Mesenchymal stem cell (in vitro differentiated cells and primary cell): ENCODE measurements around the gene WNT11.

ENCODE experiments used
- DNase-seq: peaks from one replicate; pipeline ENCODE4 v3.0.0-alpha.2; 2013
- H2AFZ ChIP-seq: one replicate; pipeline ENCODE4 v1.6.1; 2013; ENCODE audit warnings: low read depth, mild to moderate bottlenecking, control low read depth, inconsistent platforms, low read length, moderate library complexity
- H2AK5ac ChIP-seq: 2 replicates; pipeline ENCODE4 v1.6.1; 2013; ENCODE audit warnings: low read length, moderate library complexity, mild to moderate bottlenecking, inconsistent platforms; ENCODE audit not compliant: severe bottlenecking
- H2BK120ac ChIP-seq: one replicate; pipeline ENCODE4 v1.6.1; 2013; ENCODE audit warnings: low read depth, mild to moderate bottlenecking, inconsistent platforms, low read length, moderate library complexity
- H2BK12ac ChIP-seq, 2 experiments: one replicate each; pipeline ENCODE4 v1.6.1; 2013; ENCODE audit warnings: inconsistent platforms in 2 of 2, low read length in 2 of 2, mild to moderate bottlenecking in 2 of 2, moderate library complexity in 2 of 2, control low read depth in 1 of 2
- H2BK15ac ChIP-seq: one replicate; pipeline ENCODE4 v1.6.1; 2013; ENCODE audit warnings: mild to moderate bottlenecking, low read depth, inconsistent platforms; ENCODE audit not compliant: poor library complexity, severe bottlenecking
- H2BK5ac ChIP-seq: 2 replicates; pipeline ENCODE4 v1.6.1; 2013; ENCODE audit warnings: low read depth, mild to moderate bottlenecking, low read length, control low read depth, inconsistent platforms; ENCODE audit not compliant: poor library complexity, severe bottlenecking
- H3K14ac ChIP-seq, 2 experiments: one replicate each; pipeline ENCODE4 v1.6.1; 2013; ENCODE audit warnings: inconsistent platforms in 2 of 2, low read length in 2 of 2, control low read depth in 1 of 2, mild to moderate bottlenecking in 1 of 2, moderate library complexity in 1 of 2
- H3K18ac ChIP-seq, 2 experiments: one replicate each; pipeline ENCODE4 v1.6.1; 2013; ENCODE audit warnings: inconsistent platforms in 2 of 2, low read length in 2 of 2, control low read depth in 1 of 2, low read depth in 1 of 2, mild to moderate bottlenecking in 1 of 2
- H3K23ac ChIP-seq, 2 experiments: one replicate each; pipeline ENCODE4 v1.6.1; 2013; ENCODE audit warnings: inconsistent platforms in 2 of 2, low read length in 2 of 2, mild to moderate bottlenecking in 2 of 2, moderate library complexity in 2 of 2, control low read depth in 1 of 2
- H3K27ac ChIP-seq: 2 replicates; pipeline ENCODE4 v1.5.1; 2013; ENCODE audit warnings: mild to moderate bottlenecking, moderate library complexity, low read length, control low read depth, inconsistent platforms; ENCODE audit not compliant: poor library complexity, severe bottlenecking
- H3K27me3 ChIP-seq, 2 experiments: 2 replicates each; pipeline versions ENCODE4 v1.6.1 to v1.7.0; 2013; ENCODE audit warnings: low read length in 2 of 2, mild to moderate bottlenecking in 2 of 2, moderate library complexity in 2 of 2, control low read depth in 1 of 2, inconsistent platforms in 1 of 2; ENCODE audit not compliant: control insufficient read depth in 1 of 2, insufficient read depth in 1 of 2
- H3K36me3 ChIP-seq, 2 experiments: 2 replicates each; pipeline versions ENCODE4 v1.6.1 to v1.7.0; 2013; ENCODE audit warnings: low read length in 2 of 2, control low read depth in 1 of 2, inconsistent platforms in 1 of 2, low read depth in 1 of 2, mild to moderate bottlenecking in 1 of 2; ENCODE audit not compliant: insufficient read depth in 2 of 2, control insufficient read depth in 1 of 2
- H3K4ac ChIP-seq, 2 experiments: one replicate each; pipeline ENCODE4 v1.6.1; 2013; ENCODE audit warnings: inconsistent platforms in 2 of 2, low read length in 2 of 2, mild to moderate bottlenecking in 2 of 2, moderate library complexity in 2 of 2, control low read depth in 1 of 2, low read depth in 1 of 2
- H3K4me1 ChIP-seq: 2 replicates; pipeline ENCODE4 v1.6.1; 2013; ENCODE audit warnings: low read depth, low read length, control low read depth; ENCODE audit not compliant: control insufficient read depth, insufficient read depth
- H3K4me2 ChIP-seq: 2 replicates; pipeline ENCODE4 v1.6.1; 2013; ENCODE audit warnings: low read length, mild to moderate bottlenecking, inconsistent platforms; ENCODE audit not compliant: poor library complexity, severe bottlenecking
- H3K4me3 ChIP-seq, 2 experiments: 2 replicates each; pipeline versions ENCODE4 v1.5.1 to v1.7.0; 2013; ENCODE audit warnings: low read length in 2 of 2, mild to moderate bottlenecking in 2 of 2, control low read depth in 1 of 2, low read depth in 1 of 2; ENCODE audit not compliant: insufficient read depth in 1 of 2
- H3K79me1 ChIP-seq: replicated peaks from 2 replicates; pipeline ENCODE4 v1.6.1; 2013; ENCODE audit warnings: mild to moderate bottlenecking, control low read depth, low read length, inconsistent platforms; ENCODE audit not compliant: poor library complexity, severe bottlenecking
- H3K9ac ChIP-seq: 2 replicates; pipeline ENCODE4 v1.7.0; 2013; ENCODE audit warnings: mild to moderate bottlenecking, low read length, moderate library complexity
- H3K9me3 ChIP-seq: 2 replicates; pipeline ENCODE4 v1.7.0; 2013; ENCODE audit warnings: mild to moderate bottlenecking, low read length; ENCODE audit not compliant: control insufficient read depth
- H4K8ac ChIP-seq: one replicate; pipeline ENCODE4 v1.6.1; 2013; ENCODE audit warnings: inconsistent platforms, mild to moderate bottlenecking, low read length, moderate library complexity
- H4K91ac ChIP-seq: one replicate; pipeline ENCODE4 v1.6.1; 2013; ENCODE audit warnings: mild to moderate bottlenecking, low read length, inconsistent platforms
- WGBS: methylation state at CpG from one replicate; pipeline ENCODE4 v1.1.7; 2013; ENCODE audit warnings: mixed read lengths; 5-methylcytosine and 5-hydroxymethylcytosine counted together

The WNT11 gene

DNA sequence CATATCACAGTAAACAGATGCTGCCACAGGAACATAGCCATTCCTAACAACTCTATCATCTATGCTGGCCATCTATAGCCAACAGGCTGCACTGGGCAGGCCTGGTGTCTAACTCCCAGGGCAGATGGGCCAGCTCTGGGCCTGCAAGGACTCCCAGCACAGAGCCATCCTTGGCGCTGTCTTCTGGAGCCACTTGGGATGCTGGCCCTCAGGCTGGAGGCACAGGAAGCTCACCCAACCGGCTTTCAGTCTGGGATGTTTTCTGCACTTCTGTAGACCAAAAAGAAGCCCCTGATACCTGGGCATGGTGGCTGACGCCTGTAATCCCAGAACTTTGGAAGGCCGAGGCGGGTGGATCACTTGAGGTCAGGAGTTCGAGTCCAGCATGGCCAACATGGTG lies 40.8 kb upstream of the WNT11 start:
- Histone ChIP-seq H3K79me1 (no peaks in the 10 kb centered on the region), H3K9me3 (peaks cover 9% of the 10 kb centered on the region), H3K27me3 (peaks cover 56 to 82% of the 10 kb centered on the region in 2 experiments), H3K4me3 (no peak overlapping the region), H4K8ac (no peak overlapping the region), H3K36me3 (no peaks in the 10 kb centered on the region), H3K27ac (no peak overlapping the region), H2BK5ac (no peak overlapping the region), H3K4ac (no peak overlapping the region), H4K91ac (no peak overlapping the region), H3K9ac (no peak overlapping the region), H3K14ac (no peak overlapping the region), H2BK120ac (no peak overlapping the region), H3K23ac (no peak overlapping the region), H3K4me2 (no peak overlapping the region), H2BK15ac (no peak overlapping the region), H2AFZ (no peak overlapping the region), H3K4me1 (no peaks in the 10 kb centered on the region), H3K18ac (no peak overlapping the region), H2AK5ac (no peak overlapping the region), H2BK12ac (no peak overlapping the region)
- no peak for DNase-seq
- WGBS, result 98% methylated on average over 5 of the region's 6 CpGs

DNA sequence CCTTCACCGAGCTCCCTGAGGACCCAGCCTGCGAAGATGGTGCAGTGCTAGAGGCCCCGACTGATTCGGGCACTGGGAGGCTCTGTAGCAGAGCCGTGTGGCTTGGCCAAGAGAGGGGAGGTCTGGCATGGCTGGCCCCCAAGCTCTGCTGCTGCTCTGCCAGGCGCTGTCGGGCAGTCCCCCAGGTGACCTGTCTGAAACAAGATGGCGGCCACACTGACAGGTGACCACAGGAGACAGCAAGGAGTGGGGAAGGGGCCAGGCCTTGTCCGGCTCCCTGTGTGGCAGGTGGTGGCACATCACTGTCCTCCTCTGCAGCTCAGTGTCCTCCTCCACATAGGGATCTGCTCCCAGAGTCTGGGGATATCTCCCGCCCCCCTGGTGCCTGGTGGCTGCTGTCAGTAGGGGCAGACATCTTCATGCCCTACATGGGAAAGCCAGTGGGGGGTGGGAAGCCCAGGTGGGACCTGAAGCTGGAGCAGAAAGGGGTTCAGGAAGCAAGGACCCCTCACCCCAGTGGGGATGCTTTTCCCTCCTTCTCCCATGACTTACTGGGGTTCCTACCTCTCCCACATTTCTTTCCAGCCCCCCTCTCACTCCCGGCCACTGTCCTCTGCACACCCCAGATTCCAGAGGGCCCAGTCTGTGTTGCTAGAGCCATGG lies 40.1 kb upstream of the WNT11 start:
- no peak overlapping the region for H3K4me3 ChIP-seq
- H3K79me1 ChIP-seq, result no peaks in the 10 kb centered on the region
- no peak overlapping the region for H4K8ac ChIP-seq
- no peak overlapping the region for H3K23ac ChIP-seq
- no peak overlapping the region for H2BK12ac ChIP-seq
- H3K18ac ChIP-seq, result no peak overlapping the region
- no peak overlapping the region for H3K4ac ChIP-seq
- no peak overlapping the region for H3K14ac ChIP-seq
- no peak overlapping the region for H2BK120ac ChIP-seq
- no peak overlapping the region for H4K91ac ChIP-seq
- no peak overlapping the region for H3K27ac ChIP-seq
- H3K9ac ChIP-seq, result no peak overlapping the region
- peaks cover 59 to 82% of the 10 kb centered on the region in 2 experiments for H3K27me3 ChIP-seq
- no peak for DNase-seq
- no peak overlapping the region for H2BK5ac ChIP-seq
- no peak overlapping the region for H2AK5ac ChIP-seq
- 88% methylated on average over 11 of the region's 11 CpGs for WGBS
- no peak overlapping the region for H3K4me2 ChIP-seq
- H3K4me1 ChIP-seq, result no peaks in the 10 kb centered on the region
- no peak overlapping the region for H2AFZ ChIP-seq
- H2BK15ac ChIP-seq, result no peak overlapping the region
- peaks cover 9% of the 10 kb centered on the region for H3K9me3 ChIP-seq
- H3K36me3 ChIP-seq, result no peaks in the 10 kb centered on the region

GRCh38 chr11:76245720-76246119 lies 39.4 kb upstream of the WNT11 start:
- H3K23ac ChIP-seq, result no peak overlapping the region
- no peaks in the 10 kb centered on the region for H3K36me3 ChIP-seq
- no peaks in the 10 kb centered on the region for H3K79me1 ChIP-seq
- H4K8ac ChIP-seq, result no peak overlapping the region
- H3K4me1 ChIP-seq, result no peaks in the 10 kb centered on the region
- no peak overlapping the region for H3K14ac ChIP-seq
- no peak overlapping the region for H2BK12ac ChIP-seq
- no peak overlapping the region for H3K4me2 ChIP-seq
- no peak overlapping the region for H2BK5ac ChIP-seq
- H2BK15ac ChIP-seq, result no peak overlapping the region
- H2AK5ac ChIP-seq, result no peak overlapping the region
- H3K4me3 ChIP-seq, result no peak overlapping the region
- H3K9ac ChIP-seq, result no peak overlapping the region
- 87% methylated on average over 2 of the region's 2 CpGs for WGBS
- H3K27me3 ChIP-seq, result peaks cover 60 to 82% of the 10 kb centered on the region in 2 experiments
- no peak overlapping the region for H2AFZ ChIP-seq
- no peak for DNase-seq
- H2BK120ac ChIP-seq, result no peak overlapping the region
- H3K27ac ChIP-seq, result no peak overlapping the region
- H3K9me3 ChIP-seq, result peaks cover 7% of the 10 kb centered on the region
- no peak overlapping the region for H4K91ac ChIP-seq
- no peak overlapping the region for H3K18ac ChIP-seq
- no peak overlapping the region for H3K4ac ChIP-seq

DNA sequence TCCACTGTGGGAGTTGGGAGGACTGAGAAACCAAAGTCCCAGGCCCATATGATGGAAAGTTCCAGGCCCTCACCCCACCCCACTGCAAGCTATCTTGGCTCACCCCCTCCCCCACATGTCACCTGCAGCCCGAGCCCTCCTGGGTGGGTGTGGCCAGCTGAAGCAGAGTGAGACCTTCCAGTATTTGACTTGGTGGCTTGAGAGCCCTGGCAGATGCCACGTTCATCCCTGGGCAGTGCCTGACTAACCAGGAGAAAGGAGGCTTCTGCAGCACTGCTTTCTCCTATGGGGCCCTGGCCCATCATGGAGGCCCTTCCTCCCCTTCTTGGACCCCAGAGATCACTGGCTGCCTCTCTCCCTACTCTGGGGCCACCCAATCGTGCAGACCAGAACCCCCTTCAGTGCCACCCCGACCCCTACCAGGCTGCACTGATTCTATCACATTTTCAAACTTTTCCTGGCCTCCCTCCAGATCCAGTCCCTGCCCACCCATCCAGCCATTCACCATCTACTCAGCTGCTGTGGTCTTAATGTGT lies 38.1 kb upstream of the WNT11 start:
- Histone ChIP-seq H3K23ac (no peak overlapping the region), H3K27me3 (peaks cover 54 to 82% of the 10 kb centered on the region in 2 experiments), H3K4me2 (no peak overlapping the region), H3K27ac (no peak overlapping the region), H3K14ac (no peak overlapping the region), H3K4ac (no peak overlapping the region), H3K79me1 (no peaks in the 10 kb centered on the region), H2AFZ (no peak overlapping the region), H2BK120ac (no peak overlapping the region), H3K9me3 (no peaks in the 10 kb centered on the region), H4K8ac (no peak overlapping the region), H2BK5ac (no peak overlapping the region), H3K9ac (no peak overlapping the region), H2BK15ac (no peak overlapping the region), H3K18ac (no peak overlapping the region), H4K91ac (no peak overlapping the region), H3K36me3 (no peaks in the 10 kb centered on the region), H3K4me1 (peaks cover 5% of the 10 kb centered on the region), H3K4me3 (no peak overlapping the region), H2AK5ac (no peak overlapping the region), H2BK12ac (no peak overlapping the region)
- DNase-seq, result no peak
- WGBS, result 58% methylated on average over 4 of the region's 4 CpGs
